HG03442 (cell line): ENCODE measurements around the gene SPAG16.
A peak's percentile ranks its signal among the peaks of the same experiment; 100 is the strongest.

Source experiments
- ATAC-seq: cut with Tn5 transposase; IDR thresholded peaks from one replicate; pipeline ENCODE4 v1.9.1; 2021; ENCODE audit warnings: mild to moderate bottlenecking, moderate library complexity; ENCODE audit not compliant: unreplicated experiment

Gene SPAG16

GRCh38 chr2:213537579-213537978 is 253.3 kb downstream of the SPAG16 start:
- peak; percentile 49 for ATAC-seq

DNA sequence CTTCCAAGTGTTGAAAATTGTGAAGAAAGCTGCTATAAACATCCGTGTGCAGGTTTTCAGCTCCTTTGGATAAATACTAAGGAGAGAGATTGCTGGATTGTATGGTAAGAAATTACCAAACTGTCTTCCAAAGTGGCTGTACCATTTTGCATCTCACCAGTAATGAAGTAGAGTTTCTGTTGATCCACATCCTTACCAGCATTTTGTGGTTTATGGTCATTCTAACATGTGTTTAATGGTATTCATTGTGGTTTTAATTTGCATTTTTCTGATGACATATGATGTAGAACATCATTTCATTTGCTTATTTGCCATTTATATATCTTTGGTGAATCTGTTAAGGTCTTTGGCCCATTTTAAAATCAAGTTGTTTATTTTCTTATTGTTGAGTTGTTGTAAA is 260.7 kb downstream of the SPAG16 start:
- ATAC-seq = no peak

DNA sequence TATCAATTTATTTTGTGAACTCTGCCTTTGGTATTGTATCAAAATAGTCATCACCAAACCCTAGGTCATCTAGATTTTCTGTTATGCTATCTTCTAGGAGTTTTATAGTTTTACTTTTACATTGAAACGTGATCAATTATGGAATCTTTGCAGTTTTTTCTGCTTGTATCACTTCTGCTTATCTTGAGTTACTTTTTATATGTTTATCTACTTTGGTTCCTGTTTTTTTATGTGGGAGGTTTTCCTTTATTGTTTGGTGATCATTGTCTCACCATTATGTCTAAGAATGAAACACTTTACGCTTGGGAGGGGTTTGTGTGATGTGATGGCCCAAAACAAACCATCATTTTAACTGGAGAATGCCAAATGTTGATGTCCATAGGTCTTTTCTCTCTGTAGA is 261.2 kb downstream of the SPAG16 start:
- ATAC-seq = no peak

GRCh38 chr2:213545964-213546475 is 261.8 kb downstream of the SPAG16 start:
- no peak for ATAC-seq

DNA sequence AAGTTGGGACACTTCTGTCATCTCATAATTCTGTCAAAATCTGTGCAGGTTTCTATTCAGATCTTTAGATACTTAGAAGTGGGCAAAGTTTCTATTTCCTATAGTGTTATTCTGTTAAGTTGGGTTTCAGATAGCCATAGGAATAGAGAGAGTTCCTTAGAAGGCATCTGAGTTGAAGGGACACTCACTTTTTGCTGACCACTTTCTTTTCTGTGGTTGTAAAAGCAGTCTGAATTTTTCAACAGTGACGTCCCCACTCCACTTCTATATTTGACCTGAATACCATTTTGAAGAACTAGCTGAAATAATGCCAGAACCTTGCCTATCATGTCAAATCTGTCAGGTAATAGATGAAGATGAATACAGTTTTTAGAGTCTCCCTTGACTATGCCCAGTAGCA is 267.3 kb downstream of the SPAG16 start:
- ATAC-seq = no peak

DNA sequence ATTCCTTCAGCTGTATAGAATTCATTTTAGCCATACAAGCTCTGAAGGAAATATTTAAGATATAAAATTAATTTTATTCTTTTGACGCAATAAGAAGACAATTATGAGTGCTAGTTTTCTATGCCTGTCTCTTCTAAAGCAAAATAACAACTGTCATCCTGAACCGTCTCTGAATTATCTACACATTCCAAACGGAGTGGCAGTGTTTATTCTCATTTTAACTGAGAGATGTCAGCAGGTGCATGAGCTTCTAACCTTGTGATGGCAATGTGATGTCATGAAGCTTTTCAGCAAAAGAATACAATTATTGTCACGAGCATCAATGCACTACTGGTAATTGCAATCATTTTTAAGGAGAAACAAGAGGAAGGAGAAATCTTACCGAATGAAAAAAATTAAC is 274.8 kb downstream of the SPAG16 start:
- ATAC-seq = no peak

- ATAC-seq = no peak
Measured at GRCh38 chr2:213561759-213562158, 277.5 kb downstream of the SPAG16 start.

DNA sequence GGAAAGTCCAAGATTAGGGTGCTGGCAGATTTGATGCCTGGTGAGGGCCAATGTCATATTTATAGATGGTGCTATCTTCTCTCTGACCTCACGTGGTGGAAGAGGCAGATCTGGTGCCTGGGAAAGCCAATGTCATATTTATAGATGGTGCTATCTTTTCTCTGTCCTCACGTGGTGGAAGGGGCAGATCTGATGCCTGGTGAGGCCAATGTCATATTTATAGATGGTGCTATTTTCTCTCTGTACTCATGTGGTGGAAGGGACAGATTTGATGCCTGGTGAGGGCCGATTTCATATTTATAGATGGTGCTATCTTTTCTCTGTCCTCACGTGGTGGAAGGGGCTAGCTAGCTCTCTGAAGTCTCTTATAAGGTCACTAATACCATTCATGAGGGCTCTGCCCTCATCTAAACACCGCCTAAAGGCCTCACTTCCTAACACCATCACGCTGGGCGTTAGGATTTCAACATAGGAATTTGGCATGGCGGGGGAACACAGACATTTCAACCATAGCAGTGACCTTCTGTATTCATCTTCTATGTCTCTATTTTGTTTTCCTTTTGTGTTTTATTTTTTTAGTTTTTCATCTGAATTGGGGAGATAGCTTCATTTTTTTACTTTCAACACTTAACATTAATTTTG is 278.4 kb downstream of the SPAG16 start:
- no peak for ATAC-seq

GRCh38 chr2:213566846-213567245 is 282.6 kb downstream of the SPAG16 start:
- no peak for ATAC-seq

DNA sequence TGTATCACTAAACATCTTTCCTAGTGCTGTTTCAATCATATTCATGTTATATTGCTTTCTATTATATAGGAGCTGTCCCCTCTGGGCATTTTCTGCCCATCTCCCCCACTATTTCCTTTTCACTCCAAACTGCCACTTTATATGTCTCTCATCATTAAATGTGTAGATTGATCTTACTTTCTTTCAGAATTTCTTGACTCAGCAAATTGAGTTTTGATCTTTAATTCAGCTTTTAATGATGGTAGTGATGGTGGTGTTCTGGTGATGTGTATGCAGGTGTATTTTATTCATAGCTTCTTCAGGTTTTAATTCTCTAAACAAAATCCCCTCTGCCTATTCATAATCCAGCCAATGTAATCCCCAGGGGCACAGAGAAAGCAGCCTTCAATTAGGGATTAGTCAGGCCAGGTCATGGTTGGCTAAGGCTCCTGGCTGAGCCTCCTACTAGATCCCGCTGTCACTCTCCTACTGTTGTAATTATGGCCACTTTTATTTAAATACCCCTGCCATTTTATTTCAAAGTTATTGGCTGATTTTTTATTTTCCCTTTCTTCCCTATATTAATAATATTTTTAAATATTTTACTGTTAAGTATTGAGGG is 325.4 kb downstream of the SPAG16 start:
- no peak for ATAC-seq

GRCh38 chr2:213627054-213627710 is 342.9 kb downstream of the SPAG16 start:
- peak; percentile 65 for ATAC-seq

- ATAC-seq = peak; percentile 35
Measured at GRCh38 chr2:213627835-213628460, 343.7 kb downstream of the SPAG16 start.

DNA sequence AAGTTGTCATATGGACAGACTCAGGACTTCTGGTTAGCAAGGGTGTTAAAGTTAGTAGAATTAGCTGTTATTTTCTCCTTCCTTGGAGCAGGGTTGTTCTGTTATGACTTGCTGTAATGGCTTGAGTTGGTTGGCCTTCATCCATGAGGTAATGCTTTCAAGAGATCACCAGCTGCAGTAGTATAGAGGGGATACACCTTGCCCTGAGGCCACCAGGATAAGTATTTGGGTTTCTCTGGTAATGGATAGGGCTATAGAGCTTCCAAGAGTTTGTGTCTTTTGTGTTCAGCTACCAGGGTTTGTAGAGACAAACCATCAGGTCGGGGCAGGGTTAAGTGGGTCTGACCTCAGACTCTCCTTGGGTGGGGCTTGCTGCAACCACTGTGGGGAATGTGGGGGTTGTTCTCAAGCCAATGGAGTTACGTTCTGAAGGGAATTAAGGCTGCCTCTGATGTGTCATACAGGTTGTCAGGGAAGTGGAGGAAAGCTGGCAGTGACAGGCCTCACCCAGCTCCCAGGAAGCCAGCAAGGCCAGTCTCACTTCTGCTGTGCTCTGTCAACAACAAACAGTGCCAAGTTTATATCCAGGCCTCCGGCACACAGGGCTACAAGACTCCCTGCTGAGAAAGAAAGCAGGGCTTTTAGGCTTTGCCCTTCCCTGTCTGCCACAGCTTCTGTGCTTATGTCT is 356.6 kb downstream of the SPAG16 start:
- no peak for ATAC-seq

DNA sequence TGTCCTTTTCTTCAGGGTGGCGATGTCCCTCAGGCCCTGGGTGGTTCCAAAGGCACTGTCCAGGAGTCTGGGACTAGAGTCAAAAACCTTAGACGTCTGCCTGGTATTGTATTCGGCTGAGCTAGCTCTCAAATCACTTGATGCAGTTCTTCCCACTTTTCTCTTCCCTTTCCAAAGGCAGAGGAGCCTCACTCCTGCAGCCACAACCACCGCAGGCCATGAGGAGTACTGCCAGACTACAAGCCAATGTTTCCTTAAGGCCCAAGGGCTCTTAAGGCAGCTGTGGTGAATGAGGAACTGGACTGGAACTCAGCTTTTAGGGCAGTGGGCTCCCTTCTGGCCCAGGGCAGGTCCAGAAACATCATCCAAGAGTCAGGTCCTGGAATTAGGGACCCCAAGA is 360.7 kb downstream of the SPAG16 start:
- no peak for ATAC-seq

DNA sequence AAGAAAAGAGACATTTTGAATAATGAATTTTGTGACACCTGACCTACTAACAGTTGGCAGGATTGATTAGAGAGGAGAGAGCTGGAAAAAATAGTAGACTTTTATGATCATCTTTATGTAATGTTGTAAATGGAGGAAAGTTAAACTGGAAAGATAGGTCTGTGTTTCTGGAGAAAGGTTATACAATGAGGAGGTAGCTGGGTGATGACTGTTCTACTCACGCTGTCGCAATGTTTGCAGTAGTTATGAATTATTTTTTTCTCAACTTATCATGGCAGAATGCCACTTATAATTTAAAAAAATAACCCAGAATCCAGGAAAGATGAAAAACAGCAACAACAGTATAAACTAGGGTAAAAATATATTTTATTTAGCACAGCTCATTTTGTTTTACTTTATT is 364.9 kb downstream of the SPAG16 start:
- no peak for ATAC-seq

- no peak for ATAC-seq
Measured at GRCh38 chr2:213664817-213665216, 380.6 kb downstream of the SPAG16 start.

DNA sequence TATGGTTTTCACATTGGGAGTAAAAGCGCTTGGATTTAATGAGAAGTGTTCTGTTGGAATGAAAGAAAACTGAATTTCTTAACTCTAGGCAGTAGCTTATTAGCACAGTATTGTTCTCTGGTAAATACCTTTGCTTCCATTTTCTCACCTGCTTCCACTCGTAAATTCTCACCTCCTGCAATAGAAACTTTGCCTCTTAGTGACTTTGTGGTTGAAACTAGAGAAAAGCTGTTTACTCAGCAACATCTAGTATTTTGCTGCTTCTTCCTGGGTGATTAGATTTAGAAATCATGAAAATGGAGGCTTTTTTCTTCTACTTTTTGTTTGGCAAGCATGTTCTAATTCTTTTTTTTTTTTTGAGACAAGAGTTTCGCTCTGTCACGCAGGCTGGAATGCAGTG is 385.4 kb downstream of the SPAG16 start:
- no peak for ATAC-seq

DNA sequence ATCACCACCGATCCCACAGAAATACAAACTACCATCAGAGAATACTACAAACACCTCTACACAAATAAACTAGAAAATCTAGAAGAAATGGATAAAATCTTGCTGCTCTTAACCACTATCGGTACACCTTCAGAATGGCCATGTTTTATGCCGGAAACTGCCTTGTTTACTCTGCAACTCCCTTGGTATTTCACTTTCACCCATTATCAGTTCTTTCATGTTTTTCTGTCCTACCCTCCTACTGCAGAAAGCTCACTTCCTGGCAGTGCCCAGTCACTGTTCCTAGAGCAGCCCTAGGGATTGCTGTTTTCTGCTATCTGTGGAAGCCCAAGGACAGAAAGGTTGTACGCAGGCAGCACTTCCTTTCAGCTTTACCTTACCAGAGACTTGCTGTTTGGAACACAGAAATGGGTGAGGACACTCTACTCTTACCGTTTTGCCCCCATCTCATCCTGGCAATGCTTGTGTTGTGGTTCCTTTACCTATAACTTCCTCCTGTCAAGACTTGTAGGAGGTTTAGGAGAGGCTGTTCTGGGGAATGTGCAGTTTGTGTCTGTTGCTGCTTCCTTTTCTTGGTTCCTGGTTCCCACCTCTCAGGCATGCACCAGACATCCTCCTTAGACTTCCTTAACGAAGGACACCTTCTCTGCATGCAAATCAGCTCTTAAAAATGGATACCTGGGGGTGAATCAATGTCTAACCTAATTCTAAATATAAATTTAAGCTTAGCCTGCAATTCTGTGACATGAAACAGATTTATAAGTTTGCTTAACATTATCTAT is 394.4 kb downstream of the SPAG16 start:
- ATAC-seq = no peak

DNA sequence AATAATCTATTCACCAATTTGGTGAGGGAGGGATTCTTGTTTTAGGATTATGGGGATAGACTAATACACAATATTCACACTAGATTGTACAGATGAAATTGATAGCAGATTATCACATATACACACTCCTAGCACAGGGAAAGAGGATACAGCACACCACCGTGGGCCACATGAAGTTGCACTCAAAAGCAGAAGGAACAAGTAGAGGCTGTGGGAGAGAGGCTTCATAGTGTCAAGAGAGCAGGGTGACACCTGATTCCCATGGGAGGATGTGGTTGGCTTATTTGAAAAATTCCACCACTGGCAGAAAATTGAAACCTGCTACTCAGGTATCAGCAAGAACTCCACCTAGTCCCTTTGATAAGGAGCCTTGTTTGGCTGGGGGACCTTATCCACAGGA is 395.6 kb downstream of the SPAG16 start:
- no peak for ATAC-seq

- no peak for ATAC-seq
Measured at GRCh38 chr2:213682276-213682675, 398.0 kb downstream of the SPAG16 start.
